Endothelial cell of umbilical vein (primary cell): ENCODE measurements around the gene UNC5C. TPM values are rescaled to one million over a fixed set of nuclear protein-coding genes. Genes with fewer than 3 reads are reported as not detected.

Experiments
- BruUV-seq: library from RNA; stranded (reverse); fragments of 400-500 nt; replicated peaks from 2 replicates; lab custom pipeline; 2021; lab: Mats Ljungman, UMichigan
- CTCF ChIA-PET: fragments of 300-600, 350-600 bp; sonication (Branson Sonifier 250); formaldehyde crosslinking; loops from one replicate; lab custom pipeline; 2021; ENCODE audit warnings: antibody characterized with exemption, inconsistent platforms; lab: Charles Lee
- POLR2A ChIA-PET: fragments of 300-600, 350-600 bp; sonication (Branson Sonifier 250); formaldehyde crosslinking; loops from one replicate; lab custom pipeline; 2021; ENCODE audit warnings: antibody characterized with exemption, inconsistent platforms; lab: Charles Lee
- DNase-seq: peaks from one replicate; pipeline ENCODE4 v3.0.0-alpha.2; 2011; ENCODE audit warnings: low read depth, low spot score
- FAIRE-seq: peaks from 2 replicates; lab custom pipeline; 2011; peaks lifted over from hg19 to GRCh38; lab: Jason Lieb, UNC
- H2AFZ ChIP-seq: 2 replicates; pipeline ENCODE4 v1.6.0; 2012; ENCODE audit warnings: low read depth, low read length, control low read depth, inconsistent platforms
- H3K27ac ChIP-seq: 2 replicates; pipeline ENCODE4 v1.5.1; 2011; ENCODE audit warnings: low read depth, mild to moderate bottlenecking, control low read depth, low read length, moderate library complexity; ENCODE audit not compliant: insufficient read depth
- H3K27me3 ChIP-seq, 2 experiments: 2 replicates each; pipeline versions ENCODE4 v1.6.0 to v1.6.1; 2011; ENCODE audit warnings: low read length in 2 of 2, mixed read lengths in 1 of 2; ENCODE audit not compliant: control insufficient read depth in 2 of 2, insufficient read depth in 2 of 2
- H3K36me3 ChIP-seq, 2 experiments: 2 replicates in 1 of 2; 3 replicates in 1 of 2; pipeline ENCODE4 v1.5.1; 2011; ENCODE audit warnings: low read length in 2 of 2, mild to moderate bottlenecking in 1 of 2, moderate library complexity in 1 of 2; ENCODE audit not compliant: control insufficient read depth in 2 of 2, insufficient read depth in 2 of 2; ENCODE audit errors: extremely low read depth in 1 of 2
- H3K4me1 ChIP-seq: 3 replicates; pipeline ENCODE4 v1.5.1; 2011; ENCODE audit warnings: mild to moderate bottlenecking, low read length; ENCODE audit not compliant: control insufficient read depth, insufficient read depth; ENCODE audit errors: extremely low read depth
- H3K4me2 ChIP-seq: 2 replicates; pipeline ENCODE4 v1.6.1; 2011; ENCODE audit warnings: low read length, control low read depth, mixed read lengths; ENCODE audit not compliant: insufficient read depth
- H3K4me3 ChIP-seq, 3 experiments: fragments of 200-600 bp in 1 of 3; sonication (generic), shearing (Covaris generic) in 1 of 3; replicated peaks in 1 of 3; 2 replicates each; pipeline ENCODE4 v1.5.1; 2011 to 2016; ENCODE audit warnings: control low read depth in 3 of 3, low read length in 3 of 3, mild to moderate bottlenecking in 2 of 3, inconsistent platforms in 1 of 3, low read depth in 1 of 3, moderate library complexity in 1 of 3; ENCODE audit not compliant: insufficient read depth in 1 of 3
- H3K79me2 ChIP-seq: 2 replicates; pipeline ENCODE4 v1.6.0; 2012; ENCODE audit warnings: low read length, inconsistent platforms; ENCODE audit not compliant: control insufficient read depth, insufficient read depth
- H3K9ac ChIP-seq: replicated peaks from 2 replicates; pipeline ENCODE3; 2011; ENCODE audit warnings: low read length, control low read depth; ENCODE audit not compliant: insufficient read depth; ENCODE audit errors: extremely low read depth
- H3K9me1 ChIP-seq: replicated peaks from 3 replicates; pipeline ENCODE4 v1.6.0; 2011; ENCODE audit warnings: mild to moderate bottlenecking, low read length; ENCODE audit not compliant: control insufficient read depth, insufficient read depth; ENCODE audit errors: extremely low read depth
- H3K9me3 ChIP-seq: replicated peaks from 2 replicates; pipeline ENCODE4 v1.5.1; 2012; ENCODE audit warnings: low read length, inconsistent platforms; ENCODE audit not compliant: control insufficient read depth, insufficient read depth
- H4K20me1 ChIP-seq: replicated peaks from 2 replicates; pipeline ENCODE3; 2011; ENCODE audit warnings: mild to moderate bottlenecking, low read length; ENCODE audit not compliant: control insufficient read depth, insufficient read depth; ENCODE audit errors: extremely low read depth
- CTCF ChIP-seq, 2 donors: IDR thresholded peaks; 1 replicate in 1 of 2; 2 replicates in 1 of 2; pipeline ENCODE4 v1.5.1; 2011; ENCODE audit warnings: low read length in 2 of 2, mild to moderate bottlenecking in 2 of 2, moderate library complexity in 2 of 2, control low read depth in 1 of 2, inconsistent platforms in 1 of 2, low read depth in 1 of 2; ENCODE audit not compliant: insufficient read depth in 1 of 2; ENCODE audit errors: extremely low read depth in 1 of 2
- EZH2 ChIP-seq: IDR thresholded peaks from 2 replicates; pipeline ENCODE4 v1.6.1; 2012; ENCODE audit warnings: borderline replicate concordance, low read depth, mild to moderate bottlenecking, moderate library complexity, low read length, inconsistent platforms; ENCODE audit not compliant: severe bottlenecking
- FOS ChIP-seq: IDR thresholded peaks from 2 replicates; pipeline ENCODE4 v1.6.1; 2011; ENCODE audit warnings: mild to moderate bottlenecking, low read length, moderate library complexity, borderline replicate concordance; ENCODE audit not compliant: insufficient read depth
- GATA2 ChIP-seq: IDR thresholded peaks from 2 replicates; pipeline ENCODE4 v1.7.0; 2011; ENCODE audit warnings: low read depth, mild to moderate bottlenecking, moderate library complexity, mixed read lengths, low read length; ENCODE audit not compliant: insufficient read length, insufficient read depth
- JUN ChIP-seq: IDR thresholded peaks from 2 replicates; pipeline ENCODE4 v1.6.1; 2011; ENCODE audit warnings: borderline replicate concordance, low read depth; ENCODE audit not compliant: insufficient read length, insufficient read depth
- MAX ChIP-seq: IDR thresholded peaks from 2 replicates; pipeline ENCODE4 v1.6.1; 2011; ENCODE audit not compliant: insufficient read depth, insufficient read length
- MYC ChIP-seq: IDR thresholded peaks from one replicate; pipeline ENCODE4 v1.6.1; 2011; ENCODE audit warnings: mild to moderate bottlenecking, low read depth, low read length
- POLR2A ChIP-seq: IDR thresholded peaks from 2 replicates; pipeline ENCODE4 v1.6.1; 2012; ENCODE audit warnings: low read depth, mild to moderate bottlenecking, control low read depth, low read length
- POLR2AphosphoS5 ChIP-seq: IDR thresholded peaks from 2 replicates; pipeline ENCODE4 v1.6.1; 2012; ENCODE audit warnings: low read depth, mild to moderate bottlenecking, control low read depth, low read length, moderate library complexity; ENCODE audit not compliant: insufficient read depth
- dilution Hi-C: fragments of 300-500 bp; cut with MboI; formaldehyde crosslinking; loops from one replicate; pipeline ENCODE4 v1.15.0; 2019; ENCODE audit warnings: low sequenced_read_pairs; ENCODE audit not compliant: extremely low pct_ligation_motif_present
- intact Hi-C: fragments of 100-400 bp; cut with micrococcal nuclease; formaldehyde crosslinking; loops from one replicate; pipeline ENCODE4 v1.10.0; 2022
- polyA plus RNA-seq, 4 experiments: library from polyadenylated mRNA; depleted of rRNA in 3 of 4; stranded (reverse) in 3 of 4; unstranded in 1 of 4; fragments of >200 nt; gene quantifications; 2 replicates each; pipeline versions ENCODE4 v1.2.1 to v1.2.3, GENCODE V29; 2011 to 2012; ENCODE audit warnings: missing spikeins in 1 of 4
- total RNA-seq: library from RNA; stranded (reverse); gene quantifications from 2 replicates; pipeline ENCODE4 v1.2.3, GENCODE V29; 2021

UNC5C gene
- total and polyA plus RNA-seq, 2 donors (not counting 3 experiments of a cell fraction or from before 2014, with no cell fraction given) = 0.44 to 0.53 TPM

GRCh38 chr4:95411371-95412088 lies 137.2 kb downstream of the UNC5C start:
- Histone ChIP-seq H3K79me2 (no peaks in the 10 kb centered on the region), H3K9me3 (no peaks in the 10 kb centered on the region), H3K4me2 (no peak overlapping the region), H3K27me3 (no peaks in the 10 kb centered on the region), H3K27ac (no peak overlapping the region), H3K9me1 (no peaks in the 10 kb centered on the region), H3K9ac (no peak overlapping the region), H4K20me1 (no peaks in the 10 kb centered on the region), H3K4me3 (peak overlapping the region in 1 of 3 experiments; percentile 5), H3K36me3 (no peaks in the 10 kb centered on the region), H2AFZ (no peak overlapping the region), H3K4me1 (peaks cover 20% of the 10 kb centered on the region)
- dilution Hi-C loops (no loop called here), intact Hi-C loops (no loop called here)
- ChIA-PET CTCF (no interaction called here), POLR2A (no interaction called here)
- BruUV-seq = no TSS peak
- FAIRE-seq = no peak
- TF ChIP-seq POLR2AphosphoS5 (no peak), JUN (no peak), POLR2A (no peak), GATA2 (no peak)
- DNase-seq = peak; percentile 16

- POLR2A ChIA-PET = no interaction called here
- no peak for FAIRE-seq
These were observed 138.3 kb downstream of the UNC5C start for GRCh38 chr4:95410387-95410977.

More at GRCh38 chr4:95410387-95410977, 138.3 kb downstream of the UNC5C start:
- Histone ChIP-seq H3K9me1 (no peaks in the 10 kb centered on the region), H3K9ac (no peak overlapping the region), H3K27me3 (no peaks in the 10 kb centered on the region), H2AFZ (no peak overlapping the region), H3K4me1 (peaks cover 20% of the 10 kb centered on the region), H3K4me2 (no peak overlapping the region), H3K27ac (no peak overlapping the region), H3K36me3 (no peaks in the 10 kb centered on the region), H3K9me3 (no peaks in the 10 kb centered on the region), H3K79me2 (no peaks in the 10 kb centered on the region), H3K4me3 (no peak overlapping the region), H4K20me1 (no peaks in the 10 kb centered on the region)
- intact Hi-C loops (no loop called here), dilution Hi-C loops (no loop called here)
- TF ChIP-seq JUN = no peak
- TF ChIP-seq POLR2AphosphoS5 = no peak
- TF ChIP-seq EZH2 = no peak
- TF ChIP-seq MYC = no peak
- TF ChIP-seq POLR2A = no peak
- no peak for TF ChIP-seq GATA2
- no peak for TF ChIP-seq FOS
- no peak for TF ChIP-seq MAX
- TF ChIP-seq CTCF (IDR thresholded peaks at IDR 0.05; ENCODE audit: extremely low read depth in 1 of 2, insufficient read depth in 1 of 2, low read depth in 1 of 2, low read length in 2 of 2) = no peak
- BruUV-seq = no TSS peak
- no peak for DNase-seq
- CTCF ChIA-PET = interaction anchor here (0.8 kb wide), 1 partner anchor 103 kb away, joined by 3 read pairs; no protein-coding TSS in a partner anchor
